Stimulated activated CD4-positive, alpha-beta T cell treated with anti-CD3 and anti-CD28 coated beads, Interleukin-2, amount 100 ng/mL, for 48 hours (primary cell): ENCODE measurements around the gene POLR1F.

Experiments
- DNase-seq, 2 donors: peaks; one replicate each; pipeline ENCODE4 v3.0.0-alpha.2; 2020

The POLR1F gene

GRCh38 chr7:19674266-19674960 is 34.4 kb downstream of the POLR1F start:
- DNase-seq, result no peak

GRCh38 chr7:19670806-19671205 is 38.0 kb downstream of the POLR1F start:
- no peak for DNase-seq

GRCh38 chr7:19665399-19666008 is 43.3 kb downstream of the POLR1F start:
- DNase-seq, result no peak

- no peak for DNase-seq
These were observed 44.9 kb downstream of the POLR1F start for GRCh38 chr7:19663816-19664462.

GRCh38 chr7:19648791-19649190 is 60.0 kb downstream of the POLR1F start:
- no peak for DNase-seq
